H1 (cell line): ENCODE data around the gene PSORS1C1.

Source experiments
- ATF2 ChIP-seq: IDR thresholded peaks from 2 replicates; pipeline ENCODE4 v1.6.1; 2012; ENCODE audit warnings: low read length, inconsistent platforms
- CHD1 ChIP-seq: IDR thresholded peaks from 2 replicates; pipeline ENCODE4 v1.6.1; 2012; ENCODE audit warnings: low read depth, low read length, improper control_type of control experiment
- CTCF ChIP-seq, 3 experiments: IDR thresholded peaks; 1 replicate in 2 of 3; 2 replicates in 1 of 3; pipeline versions ENCODE4 v1.5.1 to v1.6.1; 2011; ENCODE audit warnings: low read length in 3 of 3, mild to moderate bottlenecking in 3 of 3, inconsistent platforms in 2 of 3, low read depth in 1 of 3, moderate library complexity in 1 of 3; ENCODE audit not compliant: insufficient read depth in 1 of 3; ENCODE audit errors: control extremely low read depth in 1 of 3
- EZH2 ChIP-seq: fragments of 200-600 bp; sonication (generic); IDR thresholded peaks from 2 replicates; pipeline ENCODE4 v1.7.1; 2012; ENCODE audit warnings: low read depth, mild to moderate bottlenecking, moderate library complexity, low read length, inconsistent platforms; ENCODE audit not compliant: severe bottlenecking
- JUN ChIP-seq: IDR thresholded peaks from 2 replicates; pipeline ENCODE4 v1.6.1; 2011; ENCODE audit warnings: low read depth, mild to moderate bottlenecking, improper control_type of control experiment, low read length
- JUND ChIP-seq: IDR thresholded peaks from 2 replicates; pipeline ENCODE4 v1.6.1; 2011; ENCODE audit warnings: mild to moderate bottlenecking, improper control_type of control experiment, low read length
- KDM1A ChIP-seq: fragments of 200-600, 300-600 bp; sonication (generic); IDR thresholded peaks from 2 replicates; pipeline ENCODE4 v1.7.1; 2016; ENCODE audit warnings: mild to moderate bottlenecking, low read length, borderline replicate concordance
- POLR2A ChIP-seq, 2 experiments: IDR thresholded peaks; 1 replicate in 1 of 2; 2 replicates in 1 of 2; pipeline ENCODE4 v1.6.1; 2011; ENCODE audit warnings: low read depth in 2 of 2, low read length in 2 of 2, mild to moderate bottlenecking in 2 of 2; ENCODE audit errors: control extremely low read depth in 1 of 2
- SIN3A ChIP-seq, 2 experiments: IDR thresholded peaks in 1 of 2; conservative IDR thresholded peaks in 1 of 2; 2 replicates each; pipeline ENCODE4 v1.6.1; 2011 to 2012; ENCODE audit warnings: low read length in 2 of 2, improper control_type of control experiment in 1 of 2, low read depth in 1 of 2, mild to moderate bottlenecking in 1 of 2
- SUZ12 ChIP-seq: fragments of 200-600 bp; sonication (generic); IDR thresholded peaks from 2 replicates; pipeline ENCODE4 v1.6.1; 2012; ENCODE audit warnings: mild to moderate bottlenecking, inconsistent platforms, low read length, moderate library complexity, mixed read lengths
- TCF12 ChIP-seq: IDR thresholded peaks from 2 replicates; pipeline ENCODE4 v1.6.1; 2011; ENCODE audit warnings: low read depth, mild to moderate bottlenecking, low read length

- TF ChIP-seq EZH2: no peak
- TF ChIP-seq CHD1: no peak
- TF ChIP-seq CTCF (IDR thresholded peaks at IDR 0.05; ENCODE audit: control extremely low read depth in 1 of 3, insufficient read depth in 1 of 3, low read depth in 1 of 3, low read length in 3 of 3): no peak
- TF ChIP-seq JUND: no peak
- no peak for TF ChIP-seq ATF2
- no peak for TF ChIP-seq POLR2A (IDR thresholded peaks at IDR 0.05; ENCODE audit: control extremely low read depth in 1 of 2, low read depth in 2 of 2, low read length in 2 of 2)
- TF ChIP-seq TCF12: no peak
- TF ChIP-seq JUN: no peak
- no peak for TF ChIP-seq SIN3A (conservative IDR thresholded peaks at IDR 0.05 in 1 of 2, IDR thresholded peaks at IDR 0.05 in 1 of 2; ENCODE audit: low read depth in 1 of 2, low read length in 2 of 2)
- TF ChIP-seq KDM1A: no peak
- no peak for TF ChIP-seq SUZ12
These were observed 10.6 kb downstream of the PSORS1C1 start for GRCh38 chr6:31125162-31125561.
